Stimulated activated CD4-positive, alpha-beta T cell treated with anti-CD3 and anti-CD28 coated beads, Interleukin-1b, Interleukin-23, amount 100 ng/mL, for 24 hours (primary cell): Measurements from ENCODE around the gene MGARP.

Experiments used
- DNase-seq, 4 experiments: peaks; one replicate each; pipeline ENCODE4 v3.0.0-alpha.2; 2020; ENCODE audit warnings: low read depth in 4 of 4, low spot score in 1 of 4

MGARP gene

GRCh38 chr4:139245590-139245989 is 34.4 kb downstream of the MGARP start:
- DNase-seq = no peak

- no peak for DNase-seq
Observed at GRCh38 chr4:139243448-139244365, 36.3 kb downstream of the MGARP start.

- DNase-seq = no peak
Observed at GRCh38 chr4:139242511-139243051, 37.4 kb downstream of the MGARP start.

- DNase-seq = no peak
Observed at GRCh38 chr4:139241784-139242151, 38.3 kb downstream of the MGARP start.

- DNase-seq = no peak
Observed at GRCh38 chr4:139241086-139241783, 38.8 kb downstream of the MGARP start.

GRCh38 chr4:139239127-139239772 is 40.8 kb downstream of the MGARP start:
- DNase-seq = no peak

- DNase-seq = no peak
Observed at GRCh38 chr4:139234253-139234652, 45.8 kb downstream of the MGARP start.

GRCh38 chr4:139229534-139230039 is 50.4 kb downstream of the MGARP start:
- no peak for DNase-seq

- no peak for DNase-seq
Observed at GRCh38 chr4:139227729-139228404, 52.2 kb downstream of the MGARP start.

GRCh38 chr4:139223682-139224317 is 56.2 kb downstream of the MGARP start:
- no peak for DNase-seq

GRCh38 chr4:139222215-139222614 is 57.8 kb downstream of the MGARP start:
- DNase-seq = no peak

- DNase-seq = no peak
Observed at GRCh38 chr4:139221687-139222086, 58.3 kb downstream of the MGARP start.

GRCh38 chr4:139219450-139220055 is 60.5 kb downstream of the MGARP start:
- no peak for DNase-seq
